Measurements from ENCODE around the gene ADAM22.

DNA sequence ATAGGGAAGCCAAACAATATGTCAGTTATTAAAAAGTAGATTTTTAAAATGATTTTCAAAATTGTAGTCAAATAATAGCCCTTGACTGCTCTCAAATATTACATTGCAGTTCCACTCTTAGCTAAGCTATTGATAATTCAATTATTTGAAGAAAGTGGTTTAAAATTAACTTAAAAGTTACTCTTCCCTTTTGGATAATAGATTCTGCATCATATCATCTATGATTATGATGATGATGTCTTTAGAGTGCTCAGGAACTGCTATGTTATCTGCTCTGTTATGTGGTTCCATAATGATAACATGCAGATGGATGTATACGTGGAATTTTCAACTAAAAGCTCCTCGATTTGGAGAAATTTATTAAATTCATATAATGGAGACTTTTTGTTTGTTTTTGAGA lies 110.0 kb downstream of the ADAM22 start:
- TF ChIP-seq CTCF (conservative IDR thresholded peaks at IDR 0.05) (no peak), EZH2 (IDR thresholded peaks at IDR 0.05; ENCODE audit: low read depth) (no peak)
